OCI-LY1 (cell line): ENCODE data around the gene PXK.
"Not testable (repeated sequence)": the region's sequence is repeated elsewhere in the genome, so short reads cannot be mapped to it uniquely, and the experiment has no call there.

ENCODE experiments used
- H2AFZ ChIP-seq: fragments of 200-600 bp; sonication (generic), shearing (Covaris generic); 2 replicates; pipeline ENCODE4 v1.6.0; 2014; ENCODE audit warnings: antibody characterized with exemption, mild to moderate bottlenecking, low read length
- H3F3A ChIP-seq: fragments of 200-600 bp; sonication (generic), shearing (Covaris generic); 2 replicates; pipeline ENCODE4 v1.6.0; 2014; ENCODE audit warnings: mild to moderate bottlenecking, antibody characterized with exemption, low read length, moderate library complexity; ENCODE audit not compliant: insufficient read depth
- H3K27ac ChIP-seq: fragments of 200-600 bp; sonication (generic); 2 replicates; pipeline ENCODE4 v1.5.1; 2014; ENCODE audit warnings: low read length, mixed run types, mild to moderate bottlenecking, low read depth; ENCODE audit not compliant: poor library complexity, severe bottlenecking
- H3K27me3 ChIP-seq: fragments of 200-600 bp; sonication (generic); 2 replicates; pipeline ENCODE4 v1.6.0; 2014; ENCODE audit warnings: antibody characterized with exemption, mild to moderate bottlenecking, low read length, moderate library complexity; ENCODE audit not compliant: insufficient read depth
- H3K36me3 ChIP-seq: fragments of 200-600 bp; sonication (generic); 2 replicates; pipeline ENCODE4 v1.6.1; 2014; ENCODE audit warnings: mild to moderate bottlenecking, antibody characterized with exemption, low read length, moderate library complexity, mixed read lengths; ENCODE audit not compliant: insufficient read depth
- H3K4me1 ChIP-seq: fragments of 200-600 bp; sonication (generic); 2 replicates; pipeline ENCODE4 v1.5.1; 2014; ENCODE audit warnings: mild to moderate bottlenecking, low read length, moderate library complexity; ENCODE audit not compliant: insufficient read depth, severe bottlenecking
- H3K4me2 ChIP-seq: fragments of 200-600 bp; sonication (generic), shearing (Covaris generic); 2 replicates; pipeline ENCODE4 v1.6.1; 2014; ENCODE audit warnings: low read length
- H3K4me3 ChIP-seq: fragments of 200-600 bp; sonication (generic); 2 replicates; pipeline ENCODE4 v1.5.1; 2014; ENCODE audit warnings: low read length, low read depth, mild to moderate bottlenecking, mixed read lengths; ENCODE audit not compliant: poor library complexity, severe bottlenecking
- H3K79me2 ChIP-seq: fragments of 200-600 bp; shearing (Covaris generic); 2 replicates; pipeline ENCODE4 v1.6.1; 2016; ENCODE audit warnings: mixed run types, low read length, mixed read lengths; ENCODE audit not compliant: insufficient read depth
- H3K9ac ChIP-seq: fragments of 200-600 bp; sonication (generic), shearing (Covaris generic); 2 replicates; pipeline ENCODE4 v1.6.1; 2014; ENCODE audit warnings: mild to moderate bottlenecking, low read length, mixed read lengths
- H3K9me2 ChIP-seq: fragments of 200-600 bp; sonication (generic), shearing (Covaris generic); 2 replicates; pipeline ENCODE4 v1.6.1; 2014; ENCODE audit warnings: low read depth, mild to moderate bottlenecking, low read length, mixed read lengths
- H3K9me3 ChIP-seq: fragments of 200-600 bp; shearing (Covaris generic); 2 replicates; pipeline ENCODE4 v1.6.1; 2014; ENCODE audit warnings: low read length, mixed read lengths
- H4K20me1 ChIP-seq: fragments of 200-600 bp; sonication (generic), shearing (Covaris generic); 2 replicates; pipeline ENCODE4 v1.6.0; 2016; ENCODE audit warnings: mild to moderate bottlenecking, low read length; ENCODE audit not compliant: insufficient read depth
- CTCF ChIP-seq: fragments of 200-600 bp; sonication (generic), shearing (Covaris generic); IDR thresholded peaks from 2 replicates; pipeline ENCODE4 v1.5.1; 2017; ENCODE audit warnings: mild to moderate bottlenecking, antibody characterized with exemption, low read length, moderate library complexity, mixed read lengths
- EZH2 ChIP-seq: fragments of 200-600 bp; sonication (generic), shearing (Covaris generic); IDR thresholded peaks from 2 replicates; pipeline ENCODE4 v1.8.0; 2017; ENCODE audit warnings: borderline replicate concordance, mixed run types, mild to moderate bottlenecking, antibody characterized with exemption, low read length, moderate library complexity, mixed read lengths

The PXK gene

GRCh38 chr3:58434511-58434910, 101.8 kb downstream of the PXK start:
- Histone ChIP-seq H3K4me3 (peak overlapping the region; percentile 76), H3K4me2 (peak overlapping the region; percentile 89), H3K79me2 (no peaks in the 10 kb centered on the region), H3K4me1 (peaks cover 20% of the 10 kb centered on the region), H3K36me3 (peaks cover 25% of the 10 kb centered on the region), H2AFZ (no peak overlapping the region), H3F3A (peaks cover 4% of the 10 kb centered on the region; the same call in 1 of the 2 replicates), H3K9me3 (no peaks in the 10 kb centered on the region), H3K27me3 (no peaks in the 10 kb centered on the region), H3K9me2 (no peaks in the 10 kb centered on the region), H3K27ac (no peak overlapping the region), H4K20me1 (no peaks in the 10 kb centered on the region), H3K9ac (no peak overlapping the region; the same call in 1 of the 2 replicates)
- TF ChIP-seq CTCF (no peak), EZH2 (no peak)

- TF ChIP-seq CTCF (no peak), EZH2 (no peak)
- no peaks in the 10 kb centered on the region for H4K20me1 ChIP-seq
- no peaks in the 10 kb centered on the region for H3K9me2 ChIP-seq
- H2AFZ ChIP-seq, result no peak overlapping the region
- no peaks in the 10 kb centered on the region for H3K79me2 ChIP-seq
- no peaks in the 10 kb centered on the region for H3K9me3 ChIP-seq
- no peaks in the 10 kb centered on the region for H3K27me3 ChIP-seq
- H3K4me3 ChIP-seq, result no peak overlapping the region
- H3K27ac ChIP-seq, result no peak overlapping the region
- H3K4me1 ChIP-seq, result peaks cover 20% of the 10 kb centered on the region
- no peaks in the 10 kb centered on the region; the same call in 1 of the 2 replicates for H3F3A ChIP-seq
- no peak overlapping the region for H3K4me2 ChIP-seq
- peaks cover 20% of the 10 kb centered on the region for H3K36me3 ChIP-seq
- no peak overlapping the region for H3K9ac ChIP-seq
These were observed 102.3 kb downstream of the PXK start for GRCh38 chr3:58434990-58435389.

GRCh38 chr3:58437276-58437675, 104.6 kb downstream of the PXK start:
- not testable (repeated sequence) for H3F3A ChIP-seq, H3K4me3 ChIP-seq, H3K36me3 ChIP-seq, H3K9me3 ChIP-seq, H3K4me2 ChIP-seq, H2AFZ ChIP-seq, H3K79me2 ChIP-seq, H3K27ac ChIP-seq, H3K9ac ChIP-seq, H3K27me3 ChIP-seq, H3K9me2 ChIP-seq, H4K20me1 ChIP-seq
- peaks cover 14% of the 10 kb centered on the region for H3K4me1 ChIP-seq

- H3K9me2 ChIP-seq, H3K4me1 ChIP-seq, H3K27me3 ChIP-seq, H3K79me2 ChIP-seq, H2AFZ ChIP-seq, H3K4me2 ChIP-seq, H3K4me3 ChIP-seq, H4K20me1 ChIP-seq, H3K9ac ChIP-seq, H3K27ac ChIP-seq, H3F3A ChIP-seq, H3K9me3 ChIP-seq, H3K36me3 ChIP-seq: not testable (repeated sequence)
These were observed 108.3 kb downstream of the PXK start for GRCh38 chr3:58440996-58441355.
